Measurements from ENCODE around the gene MRPS25.
A peak's percentile ranks its signal among the peaks of the same experiment; 100 is the strongest.

The MRPS25 gene

DNA sequence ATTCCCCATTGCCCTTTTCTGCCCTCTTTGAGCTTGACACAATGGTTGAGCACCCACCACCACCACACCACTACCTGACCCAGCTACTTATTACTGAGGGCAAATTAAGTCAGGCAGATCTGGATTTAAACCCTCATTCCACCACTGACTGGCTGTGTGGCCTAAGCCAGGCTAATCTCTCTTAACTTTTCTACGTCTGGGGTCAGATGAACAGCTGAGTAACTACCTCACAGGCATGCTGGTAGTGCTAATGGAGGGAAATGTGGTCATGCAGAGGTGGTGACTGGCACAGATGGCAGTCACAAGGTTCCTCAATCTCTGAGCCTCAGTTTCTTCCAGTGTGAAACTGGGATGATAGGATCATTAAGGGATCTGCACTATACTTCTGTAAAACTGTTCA is 4.3 kb upstream of the MRPS25 start:
- no peak overlapping the region for H3K4me3 ChIP-seq (ENCODE audit: low read depth, low read length)
- no peaks in the 10 kb centered on the region for H3K9me3 ChIP-seq (ENCODE audit: control insufficient read depth, insufficient read depth, low read depth, low read length)
- CTCF ChIA-PET, result interaction anchor here (1.2 kb wide), 1 partner anchor 39 kb away, joined by 3 read pairs; no protein-coding TSS in a partner anchor
- POLR2A ChIA-PET, result no interaction called here
- no peak overlapping the region for H3K27ac ChIP-seq (ENCODE audit: extremely low read depth, low read depth, low read length)
- H3K4me1 ChIP-seq (ENCODE audit: control insufficient read depth, insufficient read depth, low read length), result no peaks in the 10 kb centered on the region
- TF ChIP-seq SETDB1 (IDR thresholded peaks at IDR 0.05; ENCODE audit: insufficient read length, low read length) (no peak), ZNF133 (tag by site-specific recombination; IDR thresholded peaks at IDR 0.05) (no peak), ZNF701 (tag by site-specific recombination; IDR thresholded peaks at IDR 0.05) (no peak)
- peaks cover 15 to 38% of the 10 kb centered on the region in 2 experiments for H3K36me3 ChIP-seq (ENCODE audit: control insufficient read depth in 2 of 2, insufficient read depth in 1 of 2, low read length in 2 of 2)

- ChIA-PET POLR2A (no interaction called here), CTCF (no interaction called here)
- H3K9me3 ChIP-seq (ENCODE audit: control insufficient read depth, insufficient read depth, low read depth, low read length), result no peaks in the 10 kb centered on the region
- H3K27ac ChIP-seq (ENCODE audit: extremely low read depth, low read depth, low read length), result no peak overlapping the region
- TF ChIP-seq ZNF19 (tag by site-specific recombination; IDR thresholded peaks at IDR 0.05; ENCODE audit: low read depth), result no peak
- no peak for TF ChIP-seq ZBTB7A (tag by site-specific recombination; IDR thresholded peaks at IDR 0.05; ENCODE audit: low read depth)
- peak; percentile 98 for TF ChIP-seq ZNF558 (tag by site-specific recombination; IDR thresholded peaks at IDR 0.05)
- TF ChIP-seq PRDM2 (tag by site-specific recombination; IDR thresholded peaks at IDR 0.05; ENCODE audit: borderline replicate concordance), result no peak
- H3K4me3 ChIP-seq (ENCODE audit: low read depth, low read length), result no peak overlapping the region
- peaks cover 0 to 30% of the 10 kb centered on the region in 2 experiments; a peak in 1 of 3 replicates for H3K36me3 ChIP-seq (ENCODE audit: control insufficient read depth in 2 of 2, insufficient read depth in 1 of 2, low read length in 2 of 2)
- no peaks in the 10 kb centered on the region for H3K4me1 ChIP-seq (ENCODE audit: control insufficient read depth, insufficient read depth, low read length)
These were observed 1.4 kb upstream of the MRPS25 start for GRCh38 chr3:15066467-15066866.

GRCh38 chr3:15065550-15066007 is 464 bp upstream of the MRPS25 start:
- H3K27ac ChIP-seq (ENCODE audit: extremely low read depth, low read depth, low read length), result no peak overlapping the region
- H3K9me3 ChIP-seq (ENCODE audit: control insufficient read depth, insufficient read depth, low read depth, low read length), result no peaks in the 10 kb centered on the region
- peak overlapping the region; percentile 90 for H3K4me3 ChIP-seq (ENCODE audit: low read depth, low read length)
- CTCF ChIA-PET, result interaction anchor here (0.6 to 1.2 kb wide), 2 partner anchors 43 to 283 kb away, joined by 3 read pairs; no protein-coding TSS in a partner anchor
- POLR2A ChIA-PET, result interaction anchor here (1.0 to 2.6 kb wide), 9 partner anchors 14 to 887 kb away, joined by 3 to 19 read pairs (median 5); partner anchors contain the start of genes BTD, CAPN7, HACL1 and LSM3
- no peaks in the 10 kb centered on the region for H3K4me1 ChIP-seq (ENCODE audit: control insufficient read depth, insufficient read depth, low read length)
- peaks cover 0 to 24% of the 10 kb centered on the region in 2 experiments; a peak in 2 of 3 replicates for H3K36me3 ChIP-seq (ENCODE audit: control insufficient read depth in 2 of 2, insufficient read depth in 1 of 2, low read length in 2 of 2)
- TF ChIP-seq, protein P1, sequence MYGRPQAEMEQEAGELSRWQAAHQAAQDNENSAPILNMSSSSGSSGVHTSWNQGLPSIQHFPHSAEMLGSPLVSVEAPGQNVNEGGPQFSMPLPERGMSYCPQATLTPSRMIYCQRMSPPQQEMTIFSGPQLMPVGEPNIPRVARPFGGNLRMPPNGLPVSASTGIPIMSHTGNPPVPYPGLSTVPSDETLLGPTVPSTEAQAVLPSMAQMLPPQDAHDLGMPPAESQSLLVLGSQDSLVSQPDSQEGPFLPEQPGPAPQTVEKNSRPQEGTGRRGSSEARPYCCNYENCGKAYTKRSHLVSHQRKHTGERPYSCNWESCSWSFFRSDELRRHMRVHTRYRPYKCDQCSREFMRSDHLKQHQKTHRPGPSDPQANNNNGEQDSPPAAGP (tag by site-specific recombination; IDR thresholded peaks at IDR 0.05), result no peak
- TF ChIP-seq ZNF558 (tag by site-specific recombination; IDR thresholded peaks at IDR 0.05), result 0 out of 2 replicates have a peak, but pooled peaks have one; percentile 21

DNA sequence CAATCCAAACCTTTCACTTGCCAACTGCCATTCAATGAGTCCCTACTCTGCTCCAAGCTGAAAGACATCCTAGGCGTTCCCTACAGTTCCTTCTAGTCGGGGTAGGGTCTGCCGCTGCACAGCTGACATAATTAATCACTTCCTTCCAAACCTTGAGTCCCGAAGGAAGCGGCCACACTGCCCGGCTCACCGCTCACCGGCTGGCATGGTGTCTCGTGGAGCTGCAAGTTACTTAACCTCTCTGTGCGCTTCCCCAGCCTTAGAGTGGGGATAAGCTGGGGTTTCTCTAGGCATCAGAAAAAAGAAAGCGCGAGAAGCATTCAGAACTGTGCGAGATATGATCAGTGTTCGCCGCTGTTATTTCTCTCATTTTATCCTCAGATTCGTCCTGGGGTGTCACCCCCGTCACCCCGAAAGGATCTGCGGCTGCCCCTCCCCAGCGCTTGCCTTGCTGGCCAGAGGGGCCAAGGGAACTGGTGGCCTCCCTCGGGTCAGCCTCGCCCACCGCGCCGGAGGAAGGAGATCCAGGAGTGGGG is 748 bp downstream of the MRPS25 start:
- H3K27ac ChIP-seq (ENCODE audit: extremely low read depth, low read depth, low read length), result peak overlapping the region; percentile 54; the same call in 1 of the 2 replicates
- H3K4me1 ChIP-seq (ENCODE audit: control insufficient read depth, insufficient read depth, low read length), result no peaks in the 10 kb centered on the region
- POLR2A ChIA-PET, result interaction anchor here (0.6 to 2.6 kb wide), 11 partner anchors 13 to 886 kb away, joined by 3 to 19 read pairs (median 4); partner anchors contain the start of genes BTD, CAPN7, HACL1 and LSM3
- H3K36me3 ChIP-seq (ENCODE audit: control insufficient read depth in 2 of 2, insufficient read depth in 1 of 2, low read length in 2 of 2), result peaks cover 9 to 22% of the 10 kb centered on the region in 2 experiments
- no peaks in the 10 kb centered on the region for H3K9me3 ChIP-seq (ENCODE audit: control insufficient read depth, insufficient read depth, low read depth, low read length)
- H3K4me3 ChIP-seq (ENCODE audit: low read depth, low read length), result peak overlapping the region; percentile 90
- CTCF ChIA-PET, result interaction anchor here (1.2 kb wide), 1 partner anchor 44 kb away, joined by 3 read pairs; no protein-coding TSS in a partner anchor
- TF ChIP-seq ZNF837 (tag by site-specific recombination; IDR thresholded peaks at IDR 0.05) (no peak), ZBTB49 (tag by site-specific recombination; IDR thresholded peaks at IDR 0.05; ENCODE audit: low read depth) (no peak), ZNF670 (tag by site-specific recombination; IDR thresholded peaks at IDR 0.05; ENCODE audit: low read depth) (no peak), GLIS2 (tag by site-specific recombination; IDR thresholded peaks at IDR 0.05) (no peak), ZNF768 (tag by site-specific recombination; IDR thresholded peaks at IDR 0.05) (peak; percentile 47)
- TF ChIP-seq, protein P2, sequence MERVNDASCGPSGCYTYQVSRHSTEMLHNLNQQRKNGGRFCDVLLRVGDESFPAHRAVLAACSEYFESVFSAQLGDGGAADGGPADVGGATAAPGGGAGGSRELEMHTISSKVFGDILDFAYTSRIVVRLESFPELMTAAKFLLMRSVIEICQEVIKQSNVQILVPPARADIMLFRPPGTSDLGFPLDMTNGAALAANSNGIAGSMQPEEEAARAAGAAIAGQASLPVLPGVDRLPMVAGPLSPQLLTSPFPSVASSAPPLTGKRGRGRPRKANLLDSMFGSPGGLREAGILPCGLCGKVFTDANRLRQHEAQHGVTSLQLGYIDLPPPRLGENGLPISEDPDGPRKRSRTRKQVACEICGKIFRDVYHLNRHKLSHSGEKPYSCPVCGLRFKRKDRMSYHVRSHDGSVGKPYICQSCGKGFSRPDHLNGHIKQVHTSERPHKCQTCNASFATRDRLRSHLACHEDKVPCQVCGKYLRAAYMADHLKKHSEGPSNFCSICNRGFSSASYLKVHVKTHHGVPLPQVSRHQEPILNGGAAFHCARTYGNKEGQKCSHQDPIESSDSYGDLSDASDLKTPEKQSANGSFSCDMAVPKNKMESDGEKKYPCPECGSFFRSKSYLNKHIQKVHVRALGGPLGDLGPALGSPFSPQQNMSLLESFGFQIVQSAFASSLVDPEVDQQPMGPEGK (tag by site-specific recombination; IDR thresholded peaks at IDR 0.05), result 0 out of 2 replicates have a peak, but pooled peaks have one; percentile 39

All from HEK293 (cell line).